GM18858 (cell line): ENCODE results near the gene GRID2.

Experiments used
- ATAC-seq: cut with Tn5 transposase; IDR thresholded peaks from one replicate; pipeline ENCODE4 v1.9.1; 2021; ENCODE audit not compliant: unreplicated experiment

GRID2 gene

DNA sequence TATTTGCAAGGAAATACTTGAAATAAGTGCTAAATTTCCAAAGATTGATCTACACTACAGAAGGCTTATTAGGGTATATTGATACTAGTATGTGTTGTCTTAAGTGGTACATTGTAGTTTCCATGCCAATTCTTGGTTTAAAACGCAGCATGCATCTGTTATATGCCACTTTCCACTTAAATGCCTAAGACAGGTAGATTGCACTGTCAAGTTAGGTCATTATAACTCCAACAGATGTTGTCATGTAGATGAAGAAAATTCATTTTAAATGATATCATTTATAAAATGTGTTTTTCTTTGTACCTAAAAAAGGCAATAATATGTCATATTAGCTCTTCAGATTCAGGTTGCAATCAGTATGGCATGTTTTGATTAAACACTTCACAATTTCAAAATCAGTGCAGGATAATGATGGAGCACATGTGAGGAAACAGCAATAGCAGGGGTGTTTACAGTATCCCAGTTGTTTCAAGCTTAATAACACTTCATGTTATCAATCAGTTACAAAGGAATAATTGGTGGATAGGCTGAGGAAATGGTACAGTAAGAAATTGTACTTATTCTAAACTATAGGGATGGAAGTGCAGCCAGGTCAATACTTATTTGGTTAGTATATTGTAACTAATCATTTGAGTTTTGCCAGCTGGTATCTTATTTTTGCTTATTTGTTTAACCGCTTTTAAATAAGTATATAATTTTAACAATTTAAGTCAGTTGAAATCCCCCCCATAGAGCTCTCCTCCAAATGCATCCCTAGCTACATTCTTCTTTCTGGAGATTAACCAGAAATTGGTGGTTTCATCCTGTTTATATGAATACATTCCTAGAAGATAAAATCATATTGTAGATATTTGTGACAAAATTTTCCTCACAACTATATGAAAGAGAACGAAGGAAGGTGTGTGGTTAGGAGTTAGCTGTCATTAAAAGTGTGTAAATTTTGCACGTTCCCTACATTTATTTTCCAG is 1070.4 kb downstream of the GRID2 start:
- ATAC-seq = no peak

GRCh38 chr4:93384241-93384640 is 1080.5 kb downstream of the GRID2 start:
- ATAC-seq = no peak

DNA sequence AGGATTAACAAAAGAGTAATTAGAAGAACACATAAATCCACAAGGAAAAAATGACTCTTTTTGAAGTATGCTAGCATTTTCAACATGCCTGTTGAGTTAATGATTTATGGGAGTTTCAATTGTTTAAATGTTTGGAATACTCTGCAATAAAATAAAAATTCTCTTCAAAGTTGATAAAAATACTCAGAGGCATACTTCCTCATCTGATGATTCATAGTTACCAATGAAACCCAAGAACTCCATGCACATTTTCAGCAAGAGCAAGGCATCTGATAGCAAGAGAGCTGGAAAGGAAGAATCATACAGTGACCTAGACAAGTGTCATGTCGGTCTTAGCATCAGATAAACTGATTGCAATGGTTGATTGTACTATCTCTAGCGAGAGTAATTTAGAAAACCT is 1081.1 kb downstream of the GRID2 start:
- ATAC-seq = no peak

DNA sequence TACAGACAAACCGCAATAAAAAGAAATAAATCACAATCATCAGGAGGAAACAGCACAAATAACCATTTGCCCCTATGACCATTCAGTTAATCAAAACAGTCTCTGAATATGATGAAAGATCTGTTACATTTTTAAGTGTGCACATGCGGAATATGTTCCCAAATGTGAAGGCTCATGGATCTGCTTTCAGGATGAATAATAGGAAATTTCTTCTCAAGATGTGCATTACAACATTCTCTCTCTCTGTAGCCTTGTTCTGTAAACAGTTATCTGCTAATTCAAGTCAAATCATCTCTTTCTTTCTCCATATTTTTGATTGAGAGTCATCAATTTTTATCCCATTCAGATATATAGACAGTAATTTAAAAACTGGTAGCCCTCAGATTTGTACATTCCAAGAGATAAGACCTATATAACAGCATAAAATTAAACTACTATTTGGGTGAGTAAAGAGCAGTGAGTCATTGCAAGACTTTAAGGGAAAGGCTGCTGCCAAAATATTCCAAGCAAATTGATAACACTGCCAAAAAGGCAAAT is 1090.8 kb downstream of the GRID2 start:
- ATAC-seq = no peak

DNA sequence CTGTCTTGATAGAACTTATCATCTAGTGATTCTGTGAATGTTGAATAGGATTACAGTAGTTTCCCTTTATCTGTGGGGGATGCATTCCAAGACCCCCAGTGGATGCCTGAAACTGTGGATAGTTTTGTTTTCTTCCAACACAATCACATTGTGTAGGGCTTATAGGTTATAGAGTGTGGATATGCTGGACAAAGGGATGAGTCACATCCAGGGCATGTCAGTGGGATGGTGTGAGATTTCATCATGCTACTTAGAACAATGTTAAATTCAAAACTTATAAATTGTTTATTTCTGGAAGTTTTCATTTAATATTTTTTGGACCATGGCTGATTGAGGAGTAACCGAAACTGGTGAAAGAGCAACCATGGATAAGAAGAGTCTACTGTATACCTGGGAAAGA is 1092.5 kb downstream of the GRID2 start:
- no peak for ATAC-seq

- no peak for ATAC-seq
These were observed 1099.8 kb downstream of the GRID2 start for GRCh38 chr4:93403571-93403970.

GRCh38 chr4:93407493-93408275 is 1103.9 kb downstream of the GRID2 start:
- no peak for ATAC-seq

- no peak for ATAC-seq
These were observed 1105.3 kb downstream of the GRID2 start for GRCh38 chr4:93409035-93409434.

- ATAC-seq = no peak
These were observed 1110.3 kb downstream of the GRID2 start for GRCh38 chr4:93414041-93414550.

DNA sequence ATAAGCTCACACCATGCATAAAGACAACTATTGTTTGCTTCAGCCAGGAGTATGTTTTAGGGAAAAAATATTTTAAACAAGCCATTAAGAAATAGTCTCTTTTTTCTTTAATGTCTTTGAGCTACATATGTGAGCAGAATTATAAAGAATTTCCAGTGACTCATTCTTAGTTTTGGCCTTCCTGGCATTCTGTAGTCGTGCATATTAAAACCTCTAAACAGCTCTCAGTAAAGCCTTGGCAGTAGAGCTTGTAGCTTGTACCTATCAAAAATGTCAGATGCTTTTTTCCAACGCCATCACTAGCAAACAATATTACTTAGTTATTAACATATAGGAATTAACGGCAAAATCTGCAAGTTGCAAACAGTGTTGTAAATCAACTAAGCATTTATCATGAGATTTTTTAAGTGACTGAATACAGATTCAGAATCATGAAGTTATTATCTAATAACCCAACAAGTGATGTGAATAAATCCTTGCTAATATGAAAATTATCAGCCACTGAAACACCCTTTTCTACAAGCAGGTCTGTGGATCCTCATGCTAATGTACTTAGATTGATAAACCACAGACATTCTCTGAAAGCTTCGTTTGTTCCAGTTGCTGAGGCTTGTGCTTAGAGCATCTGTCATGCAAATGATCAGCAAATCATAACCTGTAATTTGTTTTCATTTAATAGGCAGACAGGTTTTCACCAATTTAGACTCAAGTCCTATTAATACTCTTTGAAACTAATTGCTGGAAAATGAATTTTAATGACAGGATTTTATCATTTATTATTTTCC is 1112.8 kb downstream of the GRID2 start:
- ATAC-seq = no peak

DNA sequence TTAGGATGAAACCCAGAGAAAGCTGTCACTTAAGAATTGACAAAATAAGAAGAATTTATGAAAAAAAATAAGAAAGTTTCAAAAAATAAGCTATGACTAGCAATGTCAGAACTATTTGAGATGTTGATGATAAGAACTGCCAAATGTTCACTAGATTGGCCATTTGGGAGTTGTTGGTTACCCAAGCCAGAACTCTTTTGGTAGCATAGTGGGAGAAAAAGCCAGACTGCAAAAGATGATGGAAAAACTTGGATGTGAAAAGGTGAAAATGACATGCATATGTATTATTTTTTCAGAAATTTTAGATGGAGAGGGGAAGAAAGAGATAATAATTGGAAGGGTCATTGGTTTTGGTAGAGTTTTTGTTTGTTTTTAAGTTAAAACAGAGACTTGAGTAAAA is 1127.6 kb downstream of the GRID2 start:
- no peak for ATAC-seq

DNA sequence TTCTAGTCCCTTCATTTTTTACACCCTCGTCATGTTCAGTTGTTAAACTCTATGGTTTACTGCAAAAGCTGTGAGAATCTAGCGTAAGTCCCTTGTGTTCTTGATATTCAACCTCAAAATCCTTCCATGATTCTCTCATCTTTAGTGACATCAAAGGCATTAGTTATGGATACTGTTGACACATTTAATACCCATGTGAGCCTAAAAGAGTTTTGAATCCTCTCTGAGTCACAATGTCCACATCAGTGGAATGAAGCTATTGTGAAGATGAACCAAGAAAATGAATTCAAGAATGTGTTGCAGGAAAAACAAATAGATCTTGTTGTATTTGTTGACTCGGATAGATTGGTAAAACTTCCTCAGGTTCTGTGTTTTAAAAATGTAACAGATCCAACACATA is 1130.1 kb downstream of the GRID2 start:
- no peak for ATAC-seq

- no peak for ATAC-seq
These were observed 1132.3 kb downstream of the GRID2 start for GRCh38 chr4:93436000-93436626.

DNA sequence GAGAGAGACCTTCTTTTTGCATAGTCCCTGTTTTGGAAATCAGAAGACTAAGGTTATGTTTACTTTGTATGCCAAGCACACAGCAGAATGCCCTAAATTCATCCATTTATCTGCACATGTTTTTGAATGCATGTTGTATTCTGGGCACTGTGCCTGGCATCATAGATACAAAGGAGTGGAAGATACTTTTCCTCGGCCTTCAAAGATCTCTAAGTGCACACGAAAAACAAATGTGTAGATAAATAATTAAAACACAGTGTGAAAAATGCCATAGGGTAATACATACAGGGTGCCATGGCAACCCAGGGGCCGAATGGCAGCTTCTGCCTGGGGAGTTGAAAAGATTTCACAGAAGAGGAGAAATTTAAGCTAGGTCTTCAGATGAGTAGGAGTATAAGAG is 1134.2 kb downstream of the GRID2 start:
- ATAC-seq = no peak

DNA sequence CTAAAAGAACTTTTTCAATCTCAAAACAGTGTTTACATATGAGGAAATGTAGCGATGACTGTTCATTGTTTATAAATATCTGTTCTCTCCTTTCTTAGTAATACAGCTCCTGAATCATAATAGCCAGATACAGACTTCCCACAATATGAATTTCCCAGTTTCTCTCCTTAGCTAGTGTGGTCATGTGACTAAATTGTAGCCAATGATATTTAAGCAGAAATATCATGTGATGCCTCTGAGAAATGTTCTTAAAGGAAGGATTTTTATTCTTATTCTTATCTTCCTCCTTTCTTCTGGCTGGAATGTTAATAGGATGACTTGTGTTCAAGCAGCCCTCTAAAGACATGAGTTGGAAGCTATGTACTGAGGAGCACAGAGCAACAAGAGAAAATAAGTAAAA is 1141.1 kb downstream of the GRID2 start:
- no peak for ATAC-seq

DNA sequence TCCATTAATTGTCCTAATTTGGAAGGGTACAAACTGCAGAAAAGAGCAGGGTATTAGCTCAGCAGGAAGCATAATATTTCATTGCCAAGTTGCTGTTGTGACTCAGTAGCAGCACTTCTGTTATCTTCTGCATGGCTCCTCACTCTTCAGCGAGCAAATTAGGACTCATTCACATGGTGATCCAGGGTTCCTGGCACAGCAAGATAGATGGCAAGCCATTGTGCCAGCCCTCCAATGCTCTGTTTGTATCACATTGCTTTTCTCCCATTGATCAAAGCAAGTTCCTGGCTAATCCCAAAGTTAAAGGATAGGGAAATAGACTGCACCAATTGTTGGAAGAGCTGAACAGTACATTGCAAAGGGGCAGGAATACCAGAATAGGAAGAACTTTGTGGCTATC is 1142.3 kb downstream of the GRID2 start:
- ATAC-seq = no peak

DNA sequence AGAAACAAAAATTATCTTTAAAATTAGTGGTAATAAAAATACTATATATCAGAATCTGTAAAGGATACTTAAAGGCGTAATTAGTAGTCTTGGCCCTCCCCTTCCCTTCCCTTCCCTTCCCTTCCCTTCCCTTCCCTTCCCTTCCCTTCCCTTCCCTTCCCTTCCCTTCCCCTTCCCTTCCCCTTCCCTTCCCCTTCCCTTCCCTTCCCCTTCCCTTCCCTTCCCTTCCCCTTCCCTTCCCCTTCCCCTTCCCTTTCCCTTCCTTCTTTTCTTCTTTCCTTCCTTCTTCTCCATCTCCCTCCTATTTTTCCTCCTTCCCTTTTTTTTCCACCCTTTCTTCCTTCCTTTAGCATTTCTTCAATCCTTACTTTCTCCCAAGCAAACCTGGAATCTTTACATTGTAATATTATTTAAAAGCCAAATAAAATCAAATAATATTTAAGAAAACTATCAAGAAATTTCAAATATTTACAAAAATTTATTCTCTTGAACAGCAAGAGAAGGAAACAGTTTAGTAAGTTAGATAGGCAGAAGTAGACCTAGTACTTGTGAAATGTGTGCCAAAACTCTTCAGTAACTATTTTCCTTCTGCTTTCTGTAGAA is 1145.0 kb downstream of the GRID2 start:
- no peak for ATAC-seq

GRCh38 chr4:93451954-93452353 is 1148.2 kb downstream of the GRID2 start:
- no peak for ATAC-seq

DNA sequence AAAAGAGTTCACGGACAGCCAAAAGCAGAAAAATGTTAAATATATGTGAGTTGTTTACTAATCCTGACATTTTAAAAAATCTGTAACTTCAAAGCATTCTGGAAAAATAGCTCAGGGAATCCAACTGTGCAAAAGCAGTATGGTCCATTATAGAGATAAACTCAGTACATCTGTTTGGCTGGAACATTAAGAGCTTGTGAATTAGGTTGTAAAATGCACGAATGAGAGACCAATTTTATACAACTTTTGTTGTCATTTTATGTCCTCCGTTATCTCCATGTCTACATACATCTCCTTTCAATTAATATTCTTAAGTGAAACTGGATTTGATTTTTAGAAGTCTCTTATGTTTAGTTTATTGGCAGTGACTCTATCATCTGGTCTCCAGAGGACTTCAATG is 1157.8 kb downstream of the GRID2 start:
- ATAC-seq = no peak

DNA sequence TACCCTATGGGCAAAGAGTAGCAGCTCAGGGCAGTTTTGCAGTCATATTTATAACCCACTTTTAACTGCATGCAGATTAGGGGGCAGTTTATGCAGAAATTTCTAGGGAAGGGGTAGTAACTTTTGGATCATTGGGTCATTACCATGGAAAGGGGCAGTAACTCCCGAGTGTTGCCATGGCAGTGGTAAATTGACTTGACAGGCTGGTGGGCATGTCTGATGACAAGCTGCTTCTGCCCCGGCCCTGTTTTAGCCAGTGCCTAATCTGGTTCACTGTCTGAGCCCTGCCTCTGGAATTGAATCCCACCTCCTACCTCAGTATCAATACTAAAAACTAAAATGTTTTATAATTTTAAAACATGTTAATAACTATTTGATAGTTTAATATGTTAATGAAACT is 1162.7 kb downstream of the GRID2 start:
- ATAC-seq = no peak
